Mesenchymal stem cell (in vitro differentiated cells and primary cell): ENCODE measurements around the gene TCF12.

Experiments
- DNase-seq: peaks from one replicate; pipeline ENCODE4 v3.0.0-alpha.2; 2013
- H2AFZ ChIP-seq: one replicate; pipeline ENCODE4 v1.6.1; 2013; ENCODE audit warnings: low read depth, mild to moderate bottlenecking, control low read depth, inconsistent platforms, low read length, moderate library complexity
- H2AK5ac ChIP-seq: 2 replicates; pipeline ENCODE4 v1.6.1; 2013; ENCODE audit warnings: low read length, moderate library complexity, mild to moderate bottlenecking, inconsistent platforms; ENCODE audit not compliant: severe bottlenecking
- H2BK120ac ChIP-seq: one replicate; pipeline ENCODE4 v1.6.1; 2013; ENCODE audit warnings: low read depth, mild to moderate bottlenecking, inconsistent platforms, low read length, moderate library complexity
- H2BK12ac ChIP-seq, 2 experiments: one replicate each; pipeline ENCODE4 v1.6.1; 2013; ENCODE audit warnings: inconsistent platforms in 2 of 2, low read length in 2 of 2, mild to moderate bottlenecking in 2 of 2, moderate library complexity in 2 of 2, control low read depth in 1 of 2
- H2BK15ac ChIP-seq: one replicate; pipeline ENCODE4 v1.6.1; 2013; ENCODE audit warnings: mild to moderate bottlenecking, low read depth, inconsistent platforms; ENCODE audit not compliant: poor library complexity, severe bottlenecking
- H2BK5ac ChIP-seq: 2 replicates; pipeline ENCODE4 v1.6.1; 2013; ENCODE audit warnings: low read depth, mild to moderate bottlenecking, low read length, control low read depth, inconsistent platforms; ENCODE audit not compliant: poor library complexity, severe bottlenecking
- H3K14ac ChIP-seq, 2 experiments: one replicate each; pipeline ENCODE4 v1.6.1; 2013; ENCODE audit warnings: inconsistent platforms in 2 of 2, low read length in 2 of 2, control low read depth in 1 of 2, mild to moderate bottlenecking in 1 of 2, moderate library complexity in 1 of 2
- H3K18ac ChIP-seq, 2 experiments: one replicate each; pipeline ENCODE4 v1.6.1; 2013; ENCODE audit warnings: inconsistent platforms in 2 of 2, low read length in 2 of 2, control low read depth in 1 of 2, low read depth in 1 of 2, mild to moderate bottlenecking in 1 of 2
- H3K23ac ChIP-seq, 2 experiments: one replicate each; pipeline ENCODE4 v1.6.1; 2013; ENCODE audit warnings: inconsistent platforms in 2 of 2, low read length in 2 of 2, mild to moderate bottlenecking in 2 of 2, moderate library complexity in 2 of 2, control low read depth in 1 of 2
- H3K27ac ChIP-seq: 2 replicates; pipeline ENCODE4 v1.5.1; 2013; ENCODE audit warnings: mild to moderate bottlenecking, moderate library complexity, low read length, control low read depth, inconsistent platforms; ENCODE audit not compliant: poor library complexity, severe bottlenecking
- H3K27me3 ChIP-seq, 2 experiments: 2 replicates each; pipeline versions ENCODE4 v1.6.1 to v1.7.0; 2013; ENCODE audit warnings: low read length in 2 of 2, mild to moderate bottlenecking in 2 of 2, moderate library complexity in 2 of 2, control low read depth in 1 of 2, inconsistent platforms in 1 of 2; ENCODE audit not compliant: control insufficient read depth in 1 of 2, insufficient read depth in 1 of 2
- H3K36me3 ChIP-seq, 2 experiments: 2 replicates each; pipeline versions ENCODE4 v1.6.1 to v1.7.0; 2013; ENCODE audit warnings: low read length in 2 of 2, control low read depth in 1 of 2, inconsistent platforms in 1 of 2, low read depth in 1 of 2, mild to moderate bottlenecking in 1 of 2; ENCODE audit not compliant: insufficient read depth in 2 of 2, control insufficient read depth in 1 of 2
- H3K4ac ChIP-seq, 2 experiments: one replicate each; pipeline ENCODE4 v1.6.1; 2013; ENCODE audit warnings: inconsistent platforms in 2 of 2, low read length in 2 of 2, mild to moderate bottlenecking in 2 of 2, moderate library complexity in 2 of 2, control low read depth in 1 of 2, low read depth in 1 of 2
- H3K4me1 ChIP-seq: 2 replicates; pipeline ENCODE4 v1.6.1; 2013; ENCODE audit warnings: low read depth, low read length, control low read depth; ENCODE audit not compliant: control insufficient read depth, insufficient read depth
- H3K4me2 ChIP-seq: 2 replicates; pipeline ENCODE4 v1.6.1; 2013; ENCODE audit warnings: low read length, mild to moderate bottlenecking, inconsistent platforms; ENCODE audit not compliant: poor library complexity, severe bottlenecking
- H3K4me3 ChIP-seq, 2 experiments: 2 replicates each; pipeline versions ENCODE4 v1.5.1 to v1.7.0; 2013; ENCODE audit warnings: low read length in 2 of 2, mild to moderate bottlenecking in 2 of 2, control low read depth in 1 of 2, low read depth in 1 of 2; ENCODE audit not compliant: insufficient read depth in 1 of 2
- H3K79me1 ChIP-seq: replicated peaks from 2 replicates; pipeline ENCODE4 v1.6.1; 2013; ENCODE audit warnings: mild to moderate bottlenecking, control low read depth, low read length, inconsistent platforms; ENCODE audit not compliant: poor library complexity, severe bottlenecking
- H3K9ac ChIP-seq: 2 replicates; pipeline ENCODE4 v1.7.0; 2013; ENCODE audit warnings: mild to moderate bottlenecking, low read length, moderate library complexity
- H3K9me3 ChIP-seq: 2 replicates; pipeline ENCODE4 v1.7.0; 2013; ENCODE audit warnings: mild to moderate bottlenecking, low read length; ENCODE audit not compliant: control insufficient read depth
- H4K8ac ChIP-seq: one replicate; pipeline ENCODE4 v1.6.1; 2013; ENCODE audit warnings: inconsistent platforms, mild to moderate bottlenecking, low read length, moderate library complexity
- H4K91ac ChIP-seq: one replicate; pipeline ENCODE4 v1.6.1; 2013; ENCODE audit warnings: mild to moderate bottlenecking, low read length, inconsistent platforms
- WGBS: methylation state at CpG from one replicate; pipeline ENCODE4 v1.1.7; 2013; ENCODE audit warnings: mixed read lengths; 5-methylcytosine and 5-hydroxymethylcytosine counted together

TCF12 gene

DNA sequence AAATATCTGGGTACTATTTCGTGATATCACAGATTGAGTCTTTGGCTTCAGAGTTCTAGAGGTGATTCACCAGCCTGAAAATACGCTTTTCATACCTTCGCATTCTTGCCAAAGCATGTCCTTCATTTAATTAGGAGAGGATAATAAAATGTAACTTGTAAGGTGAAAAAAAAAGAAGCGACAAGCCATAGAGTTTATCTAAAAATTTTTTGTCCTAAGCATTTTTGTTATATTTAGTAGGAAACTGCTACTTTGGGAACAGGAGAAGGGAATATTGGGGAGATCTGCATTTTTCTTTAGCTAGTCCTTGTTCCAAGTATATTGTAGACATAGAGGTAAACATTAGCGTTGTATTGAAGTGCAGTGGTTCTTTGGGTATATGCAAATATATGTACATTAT, 120.1 kb downstream of the TCF12 start:
- no peaks in the 10 kb centered on the region for H3K27me3 ChIP-seq
- no peak overlapping the region for H2AFZ ChIP-seq
- no peak overlapping the region for H3K27ac ChIP-seq
- H3K9ac ChIP-seq = no peak overlapping the region
- no peak overlapping the region for H3K23ac ChIP-seq
- no peak for DNase-seq
- no peak overlapping the region for H3K4me2 ChIP-seq
- no peak overlapping the region for H3K4ac ChIP-seq
- no peak overlapping the region for H4K8ac ChIP-seq
- no peak overlapping the region for H2BK15ac ChIP-seq
- WGBS = 98% methylated on average over 5 of the region's 5 CpGs
- H3K79me1 ChIP-seq = peaks cover 15% of the 10 kb centered on the region
- peaks cover 3% of the 10 kb centered on the region for H3K4me1 ChIP-seq
- H3K36me3 ChIP-seq = no peaks in the 10 kb centered on the region
- H2BK120ac ChIP-seq = no peak overlapping the region
- no peak overlapping the region for H2BK12ac ChIP-seq
- no peaks in the 10 kb centered on the region for H3K9me3 ChIP-seq
- H2AK5ac ChIP-seq = no peak overlapping the region
- H3K18ac ChIP-seq = no peak overlapping the region
- H4K91ac ChIP-seq = no peak overlapping the region
- H3K4me3 ChIP-seq = no peak overlapping the region
- H2BK5ac ChIP-seq = no peak overlapping the region
- H3K14ac ChIP-seq = no peak overlapping the region

DNA sequence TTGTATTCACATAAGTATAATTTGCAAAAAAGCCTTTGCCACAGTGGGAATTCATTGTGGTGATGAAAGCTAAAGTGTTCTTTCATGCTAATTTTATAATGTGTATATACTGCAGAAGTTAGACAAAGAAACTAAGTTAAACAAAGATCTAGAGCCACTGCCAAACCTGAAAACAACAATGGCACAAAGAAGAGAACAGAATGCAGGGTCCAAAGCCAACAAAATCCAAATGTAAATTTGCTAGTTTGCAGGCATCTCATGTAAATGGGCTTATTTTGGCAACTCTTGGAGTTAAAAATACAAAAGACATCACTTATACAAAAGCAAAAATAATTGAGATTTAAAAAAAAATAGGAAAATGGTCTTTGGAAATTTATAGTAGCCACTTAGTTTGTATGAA, 123.0 kb downstream of the TCF12 start:
- Histone ChIP-seq H3K27ac (no peak overlapping the region), H3K4me1 (no peaks in the 10 kb centered on the region), H3K4me2 (no peak overlapping the region), H3K4me3 (no peak overlapping the region), H2BK12ac (no peak overlapping the region), H4K91ac (no peak overlapping the region), H4K8ac (no peak overlapping the region), H2BK5ac (no peak overlapping the region), H3K18ac (no peak overlapping the region), H3K9ac (no peak overlapping the region), H2AK5ac (no peak overlapping the region), H2AFZ (no peak overlapping the region), H3K9me3 (no peaks in the 10 kb centered on the region), H3K14ac (no peak overlapping the region), H3K36me3 (no peaks in the 10 kb centered on the region), H3K23ac (no peak overlapping the region), H2BK15ac (no peak overlapping the region), H3K27me3 (no peaks in the 10 kb centered on the region), H2BK120ac (no peak overlapping the region), H3K4ac (no peak overlapping the region), H3K79me1 (peaks cover 8% of the 10 kb centered on the region)
- DNase-seq = no peak

DNA sequence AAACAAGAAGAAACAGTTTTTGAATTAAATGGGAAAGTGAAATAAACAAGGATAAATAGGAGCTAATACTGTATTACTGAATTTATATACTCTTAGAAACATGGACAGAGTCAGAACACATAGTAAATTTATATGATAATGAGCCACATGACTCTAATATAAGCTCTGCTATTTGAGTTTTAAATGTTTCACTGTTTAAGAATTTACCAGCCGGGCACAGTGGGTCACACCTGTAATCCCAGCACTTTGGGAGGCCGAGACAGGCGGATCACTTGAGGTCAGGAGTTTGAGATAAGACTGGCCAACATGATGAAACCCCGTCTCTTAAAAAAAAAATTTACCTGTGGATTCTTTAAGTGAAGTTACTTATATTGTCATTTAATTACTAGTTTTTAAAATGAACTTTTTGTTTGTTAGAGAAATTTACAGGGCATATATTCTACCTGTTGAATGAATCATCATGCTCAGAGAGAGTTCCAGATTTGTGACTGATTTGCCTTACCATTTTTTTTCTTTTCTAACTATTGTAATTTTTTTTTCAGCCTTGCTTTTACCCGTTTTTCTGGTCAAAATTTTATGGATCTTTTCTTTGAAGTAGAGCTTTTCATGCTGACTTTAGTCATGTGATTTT, 125.7 kb downstream of the TCF12 start:
- Histone ChIP-seq H3K27ac (no peak overlapping the region), H3K23ac (no peak overlapping the region), H3K4me2 (no peak overlapping the region), H2BK15ac (no peak overlapping the region), H3K18ac (no peak overlapping the region), H3K9ac (no peak overlapping the region), H2BK5ac (no peak overlapping the region), H3K27me3 (no peaks in the 10 kb centered on the region), H3K36me3 (no peaks in the 10 kb centered on the region), H3K4me1 (peaks cover 2% of the 10 kb centered on the region), H4K8ac (no peak overlapping the region), H2AFZ (no peak overlapping the region), H3K14ac (no peak overlapping the region), H2BK12ac (no peak overlapping the region), H3K79me1 (peaks cover 7% of the 10 kb centered on the region), H3K9me3 (no peaks in the 10 kb centered on the region), H2AK5ac (no peak overlapping the region), H2BK120ac (no peak overlapping the region), H4K91ac (no peak overlapping the region), H3K4me3 (no peak overlapping the region), H3K4ac (no peak overlapping the region)
- WGBS = 100% methylated on average over 3 of the region's 5 CpGs
- DNase-seq = no peak

DNA sequence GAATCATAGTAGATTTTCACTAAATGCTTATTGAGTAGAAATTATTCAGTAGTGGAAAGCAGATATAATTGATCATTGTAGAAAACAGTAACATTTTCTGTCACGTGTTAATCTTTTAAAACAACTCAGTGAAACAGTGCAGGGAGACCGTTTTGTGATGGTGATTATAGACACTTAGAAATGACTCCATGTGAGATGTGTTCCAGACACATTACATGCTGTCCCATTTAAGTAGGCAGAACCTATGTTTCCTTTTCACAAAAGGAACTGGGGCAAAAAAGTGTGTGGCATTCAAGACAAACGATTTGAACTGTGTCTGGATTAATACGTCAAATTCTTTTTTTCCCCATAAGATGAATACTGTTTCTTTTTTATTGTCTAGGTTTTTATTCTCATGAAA, 126.5 kb downstream of the TCF12 start:
- H3K9me3 ChIP-seq = no peaks in the 10 kb centered on the region
- no peak overlapping the region for H2BK12ac ChIP-seq
- H3K79me1 ChIP-seq = peaks cover 7% of the 10 kb centered on the region
- H3K4me3 ChIP-seq = no peak overlapping the region
- no peaks in the 10 kb centered on the region for H3K36me3 ChIP-seq
- H3K27me3 ChIP-seq = no peaks in the 10 kb centered on the region
- H2BK5ac ChIP-seq = no peak overlapping the region
- H3K4ac ChIP-seq = no peak overlapping the region
- no peak overlapping the region for H4K8ac ChIP-seq
- no peak overlapping the region for H3K18ac ChIP-seq
- H3K27ac ChIP-seq = no peak overlapping the region
- H3K4me1 ChIP-seq = peaks cover 2% of the 10 kb centered on the region
- H2AK5ac ChIP-seq = no peak overlapping the region
- no peak overlapping the region for H3K23ac ChIP-seq
- DNase-seq = no peak
- 79% methylated on average over 3 of the region's 4 CpGs for WGBS
- no peak overlapping the region for H2BK120ac ChIP-seq
- no peak overlapping the region for H4K91ac ChIP-seq
- no peak overlapping the region for H3K9ac ChIP-seq
- no peak overlapping the region for H3K4me2 ChIP-seq
- H3K14ac ChIP-seq = no peak overlapping the region
- no peak overlapping the region for H2AFZ ChIP-seq
- H2BK15ac ChIP-seq = no peak overlapping the region
